Skeletal muscle satellite cell (primary cell): ENCODE measurements around the gene ADARB2.

Source experiments
- H3K27me3 ChIP-seq: 2 replicates; pipeline ENCODE4 v1.7.0; 2013; ENCODE audit warnings: low read length; ENCODE audit not compliant: control insufficient read depth, insufficient read depth
- H3K36me3 ChIP-seq: 2 replicates; pipeline ENCODE4 v1.7.0; 2013; ENCODE audit warnings: mild to moderate bottlenecking, control low read depth, low read length; ENCODE audit not compliant: insufficient read depth
- H3K4me1 ChIP-seq: 2 replicates; pipeline ENCODE4 v1.7.0; 2013; ENCODE audit warnings: low read length; ENCODE audit not compliant: control insufficient read depth, insufficient read depth
- H3K4me2 ChIP-seq: 2 replicates; pipeline ENCODE4 v1.7.0; 2013; ENCODE audit warnings: mild to moderate bottlenecking, low read length
- H3K4me3 ChIP-seq: 2 replicates; pipeline ENCODE4 v1.7.0; 2013; ENCODE audit warnings: low read length
- H3K9ac ChIP-seq: 2 replicates; pipeline ENCODE4 v1.7.0; 2013; ENCODE audit warnings: mild to moderate bottlenecking, low read depth, low read length, moderate library complexity
- H3K9me3 ChIP-seq: replicated peaks from 2 replicates; pipeline ENCODE4 v1.7.0; 2013; ENCODE audit warnings: mild to moderate bottlenecking, control low read depth, low read length

ADARB2 gene

DNA sequence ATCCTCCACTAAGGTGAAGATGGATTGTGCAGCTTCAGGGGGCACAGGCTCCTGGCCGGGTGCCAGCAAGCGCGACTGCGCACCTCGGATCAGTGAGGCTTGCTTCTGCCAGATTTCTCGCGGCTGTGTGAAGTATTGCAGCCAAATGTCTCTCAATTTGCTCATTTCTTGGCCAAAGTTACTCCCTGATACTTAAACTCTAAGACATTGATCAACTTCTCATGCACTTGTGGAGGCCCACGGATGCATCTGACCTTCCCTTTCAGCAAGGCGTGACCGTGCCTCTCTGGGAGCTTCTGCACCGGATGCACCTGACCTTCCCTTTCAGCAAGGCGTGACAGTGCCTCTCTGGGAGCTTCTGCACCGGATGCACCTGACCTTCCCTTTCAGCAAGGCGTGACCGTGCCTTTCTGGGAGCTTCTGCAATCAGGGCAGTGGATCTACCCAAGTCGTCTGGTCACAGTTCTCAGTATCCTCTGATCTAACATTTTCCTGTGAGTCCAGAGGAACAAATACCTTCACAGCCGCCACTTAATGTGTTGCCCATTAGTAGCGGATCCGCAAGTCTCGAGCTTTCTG lies 248.3 kb downstream of the ADARB2 start:
- H3K9me3 ChIP-seq = peaks cover 33% of the 10 kb centered on the region
- H3K4me2 ChIP-seq = no peak overlapping the region
- no peaks in the 10 kb centered on the region for H3K4me1 ChIP-seq
- no peaks in the 10 kb centered on the region for H3K27me3 ChIP-seq
- no peaks in the 10 kb centered on the region for H3K36me3 ChIP-seq
- no peak overlapping the region for H3K4me3 ChIP-seq
- H3K9ac ChIP-seq = no peak overlapping the region

- no peak overlapping the region for H3K4me3 ChIP-seq
- H3K9me3 ChIP-seq = peaks cover 28% of the 10 kb centered on the region
- no peaks in the 10 kb centered on the region for H3K4me1 ChIP-seq
- no peak overlapping the region for H3K4me2 ChIP-seq
- no peak overlapping the region for H3K9ac ChIP-seq
- no peaks in the 10 kb centered on the region for H3K36me3 ChIP-seq
- no peaks in the 10 kb centered on the region for H3K27me3 ChIP-seq
Measured at GRCh38 chr10:1486841-1487687, 250.3 kb downstream of the ADARB2 start.

GRCh38 chr10:1485357-1485756 lies 252.0 kb downstream of the ADARB2 start:
- H3K4me2 ChIP-seq = no peak overlapping the region
- no peaks in the 10 kb centered on the region for H3K27me3 ChIP-seq
- no peaks in the 10 kb centered on the region for H3K4me1 ChIP-seq
- H3K9ac ChIP-seq = no peak overlapping the region
- H3K36me3 ChIP-seq = no peaks in the 10 kb centered on the region
- no peak overlapping the region for H3K4me3 ChIP-seq
- H3K9me3 ChIP-seq = peaks cover 28% of the 10 kb centered on the region

GRCh38 chr10:1483826-1484225 lies 253.5 kb downstream of the ADARB2 start:
- Histone ChIP-seq H3K4me1 (no peaks in the 10 kb centered on the region), H3K36me3 (no peaks in the 10 kb centered on the region), H3K4me2 (no peak overlapping the region), H3K27me3 (no peaks in the 10 kb centered on the region), H3K4me3 (no peak overlapping the region), H3K9ac (no peak overlapping the region), H3K9me3 (peaks cover 29% of the 10 kb centered on the region)

GRCh38 chr10:1483246-1483645 lies 254.1 kb downstream of the ADARB2 start:
- Histone ChIP-seq H3K4me2 (no peak overlapping the region), H3K4me1 (no peaks in the 10 kb centered on the region), H3K4me3 (no peak overlapping the region), H3K9ac (no peak overlapping the region), H3K36me3 (no peaks in the 10 kb centered on the region), H3K9me3 (peaks cover 27% of the 10 kb centered on the region), H3K27me3 (no peaks in the 10 kb centered on the region)

DNA sequence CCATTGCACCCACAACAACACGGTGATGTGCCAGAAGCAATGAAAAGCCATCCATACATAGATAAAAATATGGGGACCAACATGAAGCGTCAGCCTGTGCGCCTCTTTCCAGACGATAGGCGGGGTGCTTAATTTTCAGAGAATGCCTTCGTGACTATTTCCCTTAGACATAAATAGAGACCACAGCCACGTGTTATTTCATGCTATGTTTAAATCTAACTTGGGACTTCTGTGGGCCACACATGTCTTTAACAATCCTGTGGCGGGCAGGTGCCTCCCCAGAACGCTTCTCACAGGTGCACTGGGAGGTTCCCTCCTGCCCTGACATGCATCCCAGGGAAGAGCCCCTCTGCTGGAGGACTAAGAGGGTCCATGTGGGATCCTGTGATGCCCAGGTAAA lies 259.7 kb downstream of the ADARB2 start:
- H3K4me2 ChIP-seq = no peak overlapping the region

DNA sequence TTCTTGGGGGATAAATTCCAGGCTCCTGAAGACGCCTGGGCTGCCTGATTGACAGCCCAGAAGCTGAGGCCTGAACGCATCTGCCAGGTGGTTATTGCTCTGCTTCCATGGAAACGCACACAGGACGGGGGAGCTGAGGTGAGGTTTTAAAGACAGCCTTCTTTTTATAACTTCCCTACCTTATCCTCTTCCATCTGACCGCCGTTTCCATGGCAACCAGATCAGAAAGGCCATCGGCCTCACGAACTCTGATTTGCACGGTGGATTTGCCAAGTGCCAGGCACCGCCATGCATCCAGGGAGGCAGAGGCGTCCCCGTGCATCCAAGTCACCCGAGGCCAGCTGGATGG lies 260.9 kb downstream of the ADARB2 start:
- H3K4me1 ChIP-seq = no peaks in the 10 kb centered on the region
- no peaks in the 10 kb centered on the region for H3K27me3 ChIP-seq
- no peak overlapping the region for H3K4me2 ChIP-seq
- H3K4me3 ChIP-seq = no peak overlapping the region
- H3K9me3 ChIP-seq = peaks cover 20% of the 10 kb centered on the region
- H3K36me3 ChIP-seq = no peaks in the 10 kb centered on the region
- no peak overlapping the region for H3K9ac ChIP-seq

More for the DNA sequence above, 259.7 kb downstream of the ADARB2 start:
- no peaks in the 10 kb centered on the region for H3K36me3 ChIP-seq
- no peaks in the 10 kb centered on the region for H3K27me3 ChIP-seq
- H3K9ac ChIP-seq = no peak overlapping the region
- peaks cover 15% of the 10 kb centered on the region for H3K9me3 ChIP-seq
- no peaks in the 10 kb centered on the region for H3K4me1 ChIP-seq
- no peak overlapping the region for H3K4me3 ChIP-seq

- H3K9me3 ChIP-seq = peaks cover 20% of the 10 kb centered on the region
Measured at GRCh38 chr10:1475771-1476454, 261.4 kb downstream of the ADARB2 start.

GRCh38 chr10:1475098-1475591 lies 262.2 kb downstream of the ADARB2 start:
- Histone ChIP-seq H3K27me3 (no peaks in the 10 kb centered on the region), H3K9me3 (peaks cover 20% of the 10 kb centered on the region), H3K9ac (no peak overlapping the region), H3K4me1 (no peaks in the 10 kb centered on the region), H3K36me3 (no peaks in the 10 kb centered on the region), H3K4me2 (no peak overlapping the region), H3K4me3 (no peak overlapping the region)

More at GRCh38 chr10:1475771-1476454, 261.4 kb downstream of the ADARB2 start:
- Histone ChIP-seq H3K36me3 (no peaks in the 10 kb centered on the region), H3K4me1 (no peaks in the 10 kb centered on the region), H3K4me3 (no peak overlapping the region), H3K9ac (no peak overlapping the region), H3K27me3 (no peaks in the 10 kb centered on the region), H3K4me2 (no peak overlapping the region)

DNA sequence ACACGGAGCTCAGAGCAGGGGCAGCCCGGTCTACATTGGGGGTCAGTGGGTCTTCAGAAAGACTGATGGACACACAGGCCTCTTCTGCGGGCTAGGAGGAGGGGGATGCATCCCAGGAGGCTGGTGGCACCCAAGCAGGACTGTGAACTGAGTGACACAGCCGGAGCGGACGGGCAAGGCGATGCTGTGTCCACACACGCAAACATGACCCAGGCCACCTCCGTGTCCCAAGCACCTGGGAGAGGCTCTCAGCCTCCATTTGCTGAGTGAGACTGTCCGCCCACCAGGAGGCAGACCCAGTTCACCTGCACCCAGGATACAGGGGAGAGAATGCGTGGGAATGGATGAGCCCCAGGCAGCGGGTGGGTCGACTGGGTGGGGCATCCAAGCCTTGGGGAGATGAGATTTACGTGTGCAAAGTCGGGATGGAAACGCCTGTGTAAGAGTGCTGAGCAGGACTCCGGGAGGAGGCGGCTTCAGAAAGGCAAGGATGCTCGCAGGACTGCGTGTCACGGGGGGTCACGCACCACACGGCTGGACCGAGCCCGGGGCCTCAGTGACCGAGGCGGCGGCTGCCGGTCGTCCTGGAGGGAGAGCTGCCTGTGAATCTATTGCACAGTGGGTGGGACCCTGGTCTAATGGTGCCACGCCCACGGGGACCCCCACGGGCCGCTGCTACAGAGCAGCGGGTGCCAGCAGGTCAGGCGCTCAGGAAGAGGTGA lies 262.8 kb downstream of the ADARB2 start:
- Histone ChIP-seq H3K4me3 (no peak overlapping the region), H3K9ac (no peak overlapping the region), H3K4me1 (no peaks in the 10 kb centered on the region), H3K36me3 (no peaks in the 10 kb centered on the region), H3K4me2 (no peak overlapping the region), H3K27me3 (no peaks in the 10 kb centered on the region), H3K9me3 (peaks cover 20% of the 10 kb centered on the region)

DNA sequence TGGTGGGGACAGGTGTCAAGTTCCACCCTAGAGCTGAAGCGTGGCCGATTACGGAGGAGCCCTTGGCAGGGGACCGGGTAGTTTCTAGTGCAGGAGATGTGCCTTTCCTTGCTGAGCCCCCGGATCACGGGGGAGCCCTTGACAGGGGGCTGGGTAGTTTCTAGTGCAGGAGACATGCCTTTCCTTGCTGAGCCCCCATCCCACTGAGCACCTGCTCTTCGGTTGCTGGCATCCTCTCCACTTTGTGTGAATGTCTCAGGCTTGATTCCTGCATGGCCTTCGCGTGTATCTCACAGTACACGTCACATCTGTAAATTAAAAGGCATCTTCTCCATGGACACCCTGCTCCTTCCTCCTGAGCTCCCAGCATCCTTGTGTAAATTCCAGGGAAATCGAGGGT lies 263.5 kb downstream of the ADARB2 start:
- Histone ChIP-seq H3K4me1 (no peaks in the 10 kb centered on the region), H3K9me3 (peaks cover 18% of the 10 kb centered on the region), H3K27me3 (no peaks in the 10 kb centered on the region), H3K9ac (no peak overlapping the region), H3K4me3 (no peak overlapping the region), H3K4me2 (no peak overlapping the region), H3K36me3 (no peaks in the 10 kb centered on the region)
